Type B pancreatic cell (in vitro differentiated cells): ENCODE measurements around the gene TRMT44. TPM values are rescaled to one million over a fixed set of nuclear protein-coding genes. Genes with fewer than 3 reads are reported as not detected.
"Not testable (repeated sequence)": the region's sequence is repeated elsewhere in the genome, so short reads cannot be mapped to it uniquely, and the experiment has no call there.

Source experiments
- DNase-seq: peaks from one replicate; pipeline ENCODE4 v3.0.0; 2021; ENCODE audit warnings: mixed read lengths; ENCODE audit not compliant: unreplicated experiment; ENCODE audit errors: extremely low spot score
- H3K27ac Mint-ChIP-seq: 2 replicates; pipeline ENCODE4 v1.8.0; 2021; ENCODE audit warnings: mild to moderate bottlenecking, mixed read lengths
- H3K27me3 Mint-ChIP-seq: 2 replicates; pipeline ENCODE4 v1.8.0; 2021; ENCODE audit warnings: mixed read lengths
- H3K36me3 Mint-ChIP-seq: 2 replicates; pipeline ENCODE4 v1.8.0; 2021; ENCODE audit warnings: mixed read lengths
- H3K4me1 Mint-ChIP-seq: one replicate; pipeline ENCODE4 v1.8.0; 2021; ENCODE audit warnings: mixed read lengths; ENCODE audit not compliant: unreplicated experiment
- H3K4me3 Mint-ChIP-seq: 2 replicates; pipeline ENCODE4 v1.8.0; 2021; ENCODE audit warnings: mild to moderate bottlenecking, mixed read lengths
- H3K9me3 Mint-ChIP-seq: 2 replicates; pipeline ENCODE4 v1.8.0; 2021; ENCODE audit warnings: mixed read lengths
- CTCF ChIP-seq: fragments of 200-600 bp; sonication (generic); conservative IDR thresholded peaks from 2 replicates; pipeline ENCODE4 v1.5.0; 2021; ENCODE audit warnings: antibody characterized with exemption, mild to moderate bottlenecking
- total RNA-seq: library from RNA; stranded (reverse); gene quantifications from 2 replicates; pipeline ENCODE4 v1.2.1, GENCODE V29; 2021; ENCODE audit warnings: low replicate concordance

TRMT44 gene
- total RNA-seq, 1 donor from 2014 or later, result 32.3 TPM

GRCh38 chr4:8478371-8478770 is 37.8 kb downstream of the TRMT44 start:
- H3K27me3 Mint-ChIP-seq, result no peaks in the 10 kb centered on the region
- no peak overlapping the region for H3K4me3 Mint-ChIP-seq
- no peak for DNase-seq
- no peak overlapping the region for H3K27ac Mint-ChIP-seq
- H3K36me3 Mint-ChIP-seq, result peaks cover 6% of the 10 kb centered on the region
- no peaks in the 10 kb centered on the region for H3K4me1 Mint-ChIP-seq
- no peak for TF ChIP-seq CTCF
- H3K9me3 Mint-ChIP-seq, result no peaks in the 10 kb centered on the region

DNA sequence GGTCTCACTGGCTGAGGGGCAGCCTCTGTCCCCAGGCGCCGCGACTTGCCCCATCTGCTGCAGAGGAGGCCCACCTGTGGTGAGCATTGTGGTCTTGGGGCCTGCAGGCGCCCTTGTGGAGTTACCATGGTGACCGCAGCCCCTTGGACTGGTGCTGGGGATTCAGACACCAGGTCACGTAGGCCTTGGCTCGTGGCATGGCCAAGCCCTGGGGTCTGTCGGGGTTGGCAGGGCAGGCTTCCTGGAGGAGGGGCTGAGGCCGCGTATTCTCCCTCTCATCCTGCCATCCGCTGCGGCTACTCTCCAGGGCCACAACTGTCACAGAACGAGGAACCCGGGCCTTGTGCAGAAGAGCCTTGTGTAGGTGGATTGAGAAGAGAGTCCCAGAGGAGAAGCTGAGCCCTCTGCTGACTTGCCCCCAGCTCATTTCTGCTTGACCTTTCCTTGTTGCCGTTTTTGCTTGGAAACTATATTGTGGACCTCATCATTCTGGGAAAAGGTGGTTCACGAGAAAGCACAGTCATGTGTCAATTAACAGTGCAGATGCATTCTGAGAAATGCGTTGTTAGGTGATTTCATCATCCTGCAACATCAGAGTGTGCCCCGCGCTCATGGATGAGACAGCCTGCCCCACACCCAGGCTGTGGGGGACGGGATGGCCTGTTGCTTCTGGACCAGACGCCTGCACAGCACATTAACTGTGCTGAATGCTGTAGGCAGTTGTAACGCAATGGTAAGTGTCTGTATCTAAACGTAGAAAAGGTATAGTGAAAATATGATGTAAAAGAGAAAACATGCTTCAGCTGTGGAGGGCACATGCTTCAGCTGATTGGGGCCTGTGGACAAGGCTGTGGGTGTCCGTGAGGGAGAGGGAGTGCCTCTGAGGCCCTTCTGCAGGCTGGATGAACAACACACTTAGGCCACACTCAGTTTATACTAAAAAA is 38.5 kb downstream of the TRMT44 start:
- Mint-ChIP-seq H3K4me3 (no peak overlapping the region), H3K4me1 (no peaks in the 10 kb centered on the region), H3K27ac (no peak overlapping the region), H3K9me3 (no peaks in the 10 kb centered on the region), H3K27me3 (no peaks in the 10 kb centered on the region), H3K36me3 (peaks cover 6% of the 10 kb centered on the region)
- DNase-seq, result no peak
- TF ChIP-seq CTCF, result no peak

GRCh38 chr4:8480221-8480620 is 39.6 kb downstream of the TRMT44 start:
- no peak for TF ChIP-seq CTCF
- H3K4me3 Mint-ChIP-seq, result no peak overlapping the region
- H3K27me3 Mint-ChIP-seq, result no peaks in the 10 kb centered on the region
- H3K4me1 Mint-ChIP-seq, result no peaks in the 10 kb centered on the region
- H3K36me3 Mint-ChIP-seq, result peaks cover 10% of the 10 kb centered on the region
- no peak overlapping the region for H3K27ac Mint-ChIP-seq
- no peaks in the 10 kb centered on the region for H3K9me3 Mint-ChIP-seq
- DNase-seq, result no peak

DNA sequence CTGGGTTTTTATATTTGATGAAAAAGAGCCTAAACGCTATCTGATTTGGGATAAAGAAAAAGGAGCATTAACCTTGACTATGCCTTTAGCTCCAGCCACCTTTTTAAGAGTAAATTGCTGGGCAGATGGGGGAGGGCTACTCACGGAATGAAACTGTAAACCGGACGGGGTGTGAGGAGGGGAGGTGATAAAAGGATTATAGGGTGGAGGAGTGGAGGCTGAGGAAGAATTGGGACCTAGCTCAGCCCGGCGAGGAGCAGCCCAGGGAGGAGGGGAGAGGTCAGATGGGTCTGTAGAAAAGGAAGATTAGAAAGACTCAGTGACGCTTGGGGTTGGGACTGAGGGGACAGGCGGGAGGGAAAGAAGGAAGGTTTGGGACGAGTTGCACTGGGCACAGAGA is 46.1 kb downstream of the TRMT44 start:
- H3K27me3 Mint-ChIP-seq, H3K4me3 Mint-ChIP-seq, DNase-seq, H3K9me3 Mint-ChIP-seq, H3K27ac Mint-ChIP-seq, H3K4me1 Mint-ChIP-seq: not testable (repeated sequence)
- peaks cover 16% of the 10 kb centered on the region for H3K36me3 Mint-ChIP-seq

DNA sequence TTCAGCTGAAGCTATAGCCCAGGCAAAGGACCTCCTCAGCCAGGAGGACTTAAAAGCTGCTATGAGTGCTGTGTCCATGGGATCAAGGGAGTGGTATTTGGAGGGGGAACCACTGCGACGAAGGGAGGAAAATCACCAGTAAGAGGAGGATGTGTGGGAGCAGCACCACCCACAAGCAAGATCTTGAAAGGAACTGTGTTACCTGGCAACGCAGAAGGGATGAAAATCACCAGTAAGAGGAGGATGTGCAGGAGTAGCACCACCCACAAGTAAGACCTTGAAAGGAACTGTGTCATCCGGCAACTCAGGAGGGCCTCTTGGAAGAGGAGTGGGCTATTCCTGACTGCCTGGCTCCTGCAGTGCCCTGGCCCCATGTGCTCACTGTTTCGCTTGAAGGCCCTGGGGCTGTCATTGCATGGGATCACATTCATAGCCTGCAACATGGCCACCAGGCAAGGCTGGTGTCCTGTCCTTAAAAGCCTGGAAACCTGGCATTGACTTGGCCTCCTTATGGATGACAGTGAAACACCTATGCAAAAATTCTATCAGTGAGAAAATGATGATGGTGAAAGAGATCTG is 48.3 kb downstream of the TRMT44 start:
- peaks cover 16% of the 10 kb centered on the region for H3K36me3 Mint-ChIP-seq
- no peaks in the 10 kb centered on the region for H3K4me1 Mint-ChIP-seq
- H3K27ac Mint-ChIP-seq, result no peak overlapping the region
- no peak for DNase-seq
- no peaks in the 10 kb centered on the region for H3K27me3 Mint-ChIP-seq
- no peak for TF ChIP-seq CTCF
- no peak overlapping the region for H3K4me3 Mint-ChIP-seq
- no peaks in the 10 kb centered on the region for H3K9me3 Mint-ChIP-seq

DNA sequence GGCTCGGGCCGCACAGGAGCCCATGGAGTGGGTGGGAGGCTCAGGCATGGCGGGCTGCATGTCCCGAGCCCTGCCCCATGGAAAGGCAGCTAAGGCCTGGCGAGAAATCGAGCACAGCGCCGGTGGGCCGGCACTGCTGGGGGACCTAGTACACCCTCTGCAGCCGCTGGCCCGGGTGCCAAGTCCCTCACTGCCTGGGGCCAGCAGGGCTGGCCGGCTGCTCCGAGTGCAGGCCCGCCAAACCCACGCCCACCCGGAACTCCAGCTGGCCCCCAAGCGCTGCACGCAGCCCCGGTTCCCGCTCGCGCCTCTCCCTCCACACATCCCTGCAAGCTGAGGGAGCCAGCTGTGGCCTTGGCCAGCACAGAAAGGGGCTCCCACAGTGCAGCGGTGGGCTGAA is 50.9 kb downstream of the TRMT44 start:
- H3K4me3 Mint-ChIP-seq, H3K4me1 Mint-ChIP-seq, H3K9me3 Mint-ChIP-seq, H3K27me3 Mint-ChIP-seq, H3K27ac Mint-ChIP-seq, DNase-seq: not testable (repeated sequence)
- peaks cover 12% of the 10 kb centered on the region for H3K36me3 Mint-ChIP-seq
